HepG2 (cell line): ENCODE measurements around the gene B3GNT5. TPM values are rescaled to one million over a fixed set of nuclear protein-coding genes. Genes with fewer than 3 reads are reported as not detected.

Experiments
- ATF7 ChIP-seq, 2 experiments: fragments of 450-650 bp in 1 of 2; sonication (generic) in 1 of 2; formaldehyde crosslinking in 1 of 2; IDR thresholded peaks; 2 replicates each; pipeline versions ENCODE4 v1.4.0 to v1.6.1; 2016 to 2020; ENCODE audit warnings: antibody characterized with exemption in 1 of 2, mild to moderate bottlenecking in 1 of 2, missing genetic modification reagents in 1 of 2
- BRD4 ChIP-seq: sonication (generic); formaldehyde crosslinking; IDR thresholded peaks from 2 replicates; pipeline ENCODE4 v1.4.0; 2020; ENCODE audit warnings: missing genetic modification reagents
- CC2D1A ChIP-seq: sonication (generic); formaldehyde crosslinking; IDR thresholded peaks from 2 replicates; pipeline ENCODE4 v1.8.1; 2023; ENCODE audit warnings: mild to moderate bottlenecking, missing genetic modification reagents
- CREB1 ChIP-seq, 2 experiments: fragments of 450-650 bp in 1 of 2; IDR thresholded peaks; 2 replicates each; pipeline ENCODE4 v1.6.1; 2016 to 2017; ENCODE audit warnings: control low read depth in 1 of 2, mild to moderate bottlenecking in 1 of 2, missing compliant biosample characterization in 1 of 2, missing genetic modification characterization in 1 of 2
- FOXM1 ChIP-seq: sonication (generic); formaldehyde crosslinking; IDR thresholded peaks from 2 replicates; pipeline ENCODE4 v1.5.0; 2020; ENCODE audit warnings: missing genetic modification reagents
- GABPA ChIP-seq, 2 experiments: IDR thresholded peaks; 2 replicates each; pipeline ENCODE4 v1.6.1; 2011 to 2016; ENCODE audit warnings: low read depth in 2 of 2, low read length in 1 of 2, missing biosample characterization in 1 of 2, missing genetic modification characterization in 1 of 2
- GTF3A ChIP-seq: sonication (generic); formaldehyde crosslinking; conservative IDR thresholded peaks from 2 replicates; pipeline ENCODE4 v1.4.0; 2020; ENCODE audit warnings: mild to moderate bottlenecking, missing genetic modification reagents
- HNRNPK ChIP-seq: fragments of 200-400 bp; formaldehyde crosslinking; IDR thresholded peaks from 2 replicates; pipeline ENCODE4 v1.6.1; 2018; ENCODE audit warnings: low read length, low read depth, moderate library complexity, mild to moderate bottlenecking; ENCODE audit not compliant: poor library complexity, severe bottlenecking
- SPEN ChIP-seq: sonication (generic); formaldehyde crosslinking; IDR thresholded peaks from 2 replicates; pipeline ENCODE4 v1.5.1; 2020; ENCODE audit warnings: low read depth, mild to moderate bottlenecking, missing genetic modification reagents
- TMF1 ChIP-seq: sonication (generic); formaldehyde crosslinking; IDR thresholded peaks from 2 replicates; pipeline ENCODE4 v1.8.1; 2022; ENCODE audit warnings: low read depth, missing genetic modification reagents
- ZNF543 ChIP-seq: sonication (generic); formaldehyde crosslinking; IDR thresholded peaks from 2 replicates; pipeline ENCODE4 v1.4.0; 2020; ENCODE audit warnings: mild to moderate bottlenecking, missing genetic modification reagents
- ZNF660 ChIP-seq: sonication (generic); formaldehyde crosslinking; IDR thresholded peaks from 2 replicates; pipeline ENCODE4 v1.5.1; 2020; ENCODE audit warnings: mild to moderate bottlenecking, low read depth, missing genetic modification reagents, borderline replicate concordance
- ZNF7 ChIP-seq: IDR thresholded peaks from 2 replicates; pipeline ENCODE4 v1.6.1; 2016; ENCODE audit warnings: missing biosample characterization, missing genetic modification reagents
- polyA plus RNA-seq, 8 experiments: library from polyadenylated mRNA; depleted of rRNA in 3 of 8; stranded (reverse) in 7 of 8; unstranded in 1 of 8; fragments of >200 nt; fragmentation: Illumina TruSeq in 4 of 8; extraction: Trizol in 4 of 8; gene quantifications; 2 replicates each; pipeline versions ENCODE4 v1.2.1 to v1.2.3, GENCODE V29; 2011 to 2016; ENCODE audit warnings: low read depth in 4 of 8, missing spikeins in 1 of 8, mixed read lengths in 1 of 8; ENCODE audit not compliant: insufficient read depth in 1 of 8
- total RNA-seq, 5 experiments: library from RNA; depleted of rRNA; stranded (reverse); fragments of >200 nt; fragmentation: Illumina TruSeq; extraction: Trizol; gene quantifications; 2 replicates each; pipeline ENCODE4 v1.2.3, GENCODE V29; 2016; ENCODE audit warnings: low read depth in 1 of 5
- TF ChIP-seq, protein P1 (sequence below): sonication (generic); formaldehyde crosslinking; IDR thresholded peaks from 2 replicates; pipeline ENCODE4 v1.5.0; 2020; ENCODE audit warnings: missing genetic modification reagents
- TF ChIP-seq, protein P2 (sequence below): sonication (generic); formaldehyde crosslinking; IDR thresholded peaks from 2 replicates; pipeline ENCODE4 v1.8.0; 2022; ENCODE audit warnings: missing genetic modification reagents, mild to moderate bottlenecking, borderline replicate concordance
- TF ChIP-seq, protein P3 (sequence below): sonication (generic); formaldehyde crosslinking; IDR thresholded peaks from 2 replicates; pipeline ENCODE4 v1.4.0; 2020; ENCODE audit warnings: low read depth, mild to moderate bottlenecking, missing genetic modification reagents
- TF ChIP-seq, protein P4 (sequence below), 2 experiments: sonication (generic) in 1 of 2; formaldehyde crosslinking in 1 of 2; IDR thresholded peaks; 2 replicates each; pipeline versions ENCODE4 v1.5.1 to v1.6.1; 2011 to 2020; ENCODE audit warnings: borderline replicate concordance in 1 of 2, low read depth in 1 of 2, low read length in 1 of 2, mild to moderate bottlenecking in 1 of 2, missing genetic modification reagents in 1 of 2, moderate library complexity in 1 of 2
- TF ChIP-seq, protein P5 (sequence below): sonication (generic); formaldehyde crosslinking; IDR thresholded peaks from 2 replicates; pipeline ENCODE4 v1.4.0; 2020; ENCODE audit warnings: missing genetic modification reagents, borderline replicate concordance

B3GNT5 gene
- total and polyA plus RNA-seq, 2 of the 13 experiments (the other 11 are each of a cell fraction or from before 2014, with no cell fraction given), result not detected

DNA sequence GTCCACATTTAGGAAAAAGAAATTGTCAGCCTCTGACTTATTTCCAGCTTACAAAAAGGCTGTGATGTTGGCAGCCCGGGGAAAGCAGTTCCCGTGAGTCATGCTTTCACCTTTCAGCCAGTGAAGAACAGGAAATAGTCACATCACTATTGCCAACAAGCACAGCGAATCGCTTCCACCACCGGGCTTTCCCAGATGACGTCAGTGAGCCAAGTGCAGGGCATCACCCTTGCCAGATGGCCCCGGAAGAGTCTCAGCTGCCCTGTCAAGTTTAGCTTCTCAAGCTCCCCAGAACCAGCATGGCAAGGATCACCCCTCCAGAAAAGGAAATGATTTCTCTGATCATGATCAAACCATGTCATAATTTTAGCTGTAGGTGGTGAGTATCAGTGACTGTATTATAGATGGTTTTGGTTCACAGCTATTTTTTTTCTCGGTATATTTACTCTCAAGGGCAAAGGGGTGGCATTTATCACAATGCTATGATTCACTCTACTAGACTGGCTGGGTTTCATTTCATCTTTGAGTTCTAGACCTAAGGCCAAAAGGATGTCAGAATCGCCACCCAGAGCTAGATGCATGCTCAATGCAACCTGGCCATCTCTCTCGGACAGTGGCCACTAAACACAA lies 32.9 kb downstream of the B3GNT5 start (continued):
- TF ChIP-seq, protein P1, sequence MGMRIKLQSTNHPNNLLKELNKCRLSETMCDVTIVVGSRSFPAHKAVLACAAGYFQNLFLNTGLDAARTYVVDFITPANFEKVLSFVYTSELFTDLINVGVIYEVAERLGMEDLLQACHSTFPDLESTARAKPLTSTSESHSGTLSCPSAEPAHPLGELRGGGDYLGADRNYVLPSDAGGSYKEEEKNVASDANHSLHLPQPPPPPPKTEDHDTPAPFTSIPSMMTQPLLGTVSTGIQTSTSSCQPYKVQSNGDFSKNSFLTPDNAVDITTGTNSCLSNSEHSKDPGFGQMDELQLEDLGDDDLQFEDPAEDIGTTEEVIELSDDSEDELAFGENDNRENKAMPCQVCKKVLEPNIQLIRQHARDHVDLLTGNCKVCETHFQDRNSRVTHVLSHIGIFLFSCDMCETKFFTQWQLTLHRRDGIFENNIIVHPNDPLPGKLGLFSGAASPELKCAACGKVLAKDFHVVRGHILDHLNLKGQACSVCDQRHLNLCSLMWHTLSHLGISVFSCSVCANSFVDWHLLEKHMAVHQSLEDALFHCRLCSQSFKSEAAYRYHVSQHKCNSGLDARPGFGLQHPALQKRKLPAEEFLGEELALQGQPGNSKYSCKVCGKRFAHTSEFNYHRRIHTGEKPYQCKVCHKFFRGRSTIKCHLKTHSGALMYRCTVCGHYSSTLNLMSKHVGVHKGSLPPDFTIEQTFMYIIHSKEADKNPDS, result no peak
- TF ChIP-seq, protein P2, sequence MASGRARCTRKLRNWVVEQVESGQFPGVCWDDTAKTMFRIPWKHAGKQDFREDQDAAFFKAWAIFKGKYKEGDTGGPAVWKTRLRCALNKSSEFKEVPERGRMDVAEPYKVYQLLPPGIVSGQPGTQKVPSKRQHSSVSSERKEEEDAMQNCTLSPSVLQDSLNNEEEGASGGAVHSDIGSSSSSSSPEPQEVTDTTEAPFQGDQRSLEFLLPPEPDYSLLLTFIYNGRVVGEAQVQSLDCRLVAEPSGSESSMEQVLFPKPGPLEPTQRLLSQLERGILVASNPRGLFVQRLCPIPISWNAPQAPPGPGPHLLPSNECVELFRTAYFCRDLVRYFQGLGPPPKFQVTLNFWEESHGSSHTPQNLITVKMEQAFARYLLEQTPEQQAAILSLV (CRISPR knock-in tag), result no peak
- TF ChIP-seq ZNF7 (CRISPR knock-in tag), result no peak
- peak; percentile 90 for TF ChIP-seq CREB1 (IDR thresholded peaks at IDR 0.05)
- peak; percentile 48 for TF ChIP-seq CREB1 (CRISPR knock-in tag; IDR thresholded peaks at IDR 0.05)
- no peak for TF ChIP-seq SPEN (CRISPR knock-in tag)
- TF ChIP-seq ATF7 (IDR thresholded peaks at IDR 0.05), result peak; percentile 79
- TF ChIP-seq ATF7 (CRISPR knock-in tag; IDR thresholded peaks at IDR 0.05), result no peak
- TF ChIP-seq, protein P3, sequence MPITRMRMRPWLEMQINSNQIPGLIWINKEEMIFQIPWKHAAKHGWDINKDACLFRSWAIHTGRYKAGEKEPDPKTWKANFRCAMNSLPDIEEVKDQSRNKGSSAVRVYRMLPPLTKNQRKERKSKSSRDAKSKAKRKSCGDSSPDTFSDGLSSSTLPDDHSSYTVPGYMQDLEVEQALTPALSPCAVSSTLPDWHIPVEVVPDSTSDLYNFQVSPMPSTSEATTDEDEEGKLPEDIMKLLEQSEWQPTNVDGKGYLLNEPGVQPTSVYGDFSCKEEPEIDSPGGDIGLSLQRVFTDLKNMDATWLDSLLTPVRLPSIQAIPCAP (CRISPR knock-in tag), result no peak
- TF ChIP-seq TMF1 (CRISPR knock-in tag), result no peak
- no peak for TF ChIP-seq GTF3A (CRISPR knock-in tag)
- TF ChIP-seq ZNF543, result no peak
- no peak for TF ChIP-seq CC2D1A (CRISPR knock-in tag)
- TF ChIP-seq, protein P4, sequence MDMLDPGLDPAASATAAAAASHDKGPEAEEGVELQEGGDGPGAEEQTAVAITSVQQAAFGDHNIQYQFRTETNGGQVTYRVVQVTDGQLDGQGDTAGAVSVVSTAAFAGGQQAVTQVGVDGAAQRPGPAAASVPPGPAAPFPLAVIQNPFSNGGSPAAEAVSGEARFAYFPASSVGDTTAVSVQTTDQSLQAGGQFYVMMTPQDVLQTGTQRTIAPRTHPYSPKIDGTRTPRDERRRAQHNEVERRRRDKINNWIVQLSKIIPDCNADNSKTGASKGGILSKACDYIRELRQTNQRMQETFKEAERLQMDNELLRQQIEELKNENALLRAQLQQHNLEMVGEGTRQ (IDR thresholded peaks at IDR 0.05; ENCODE audit: low read depth, low read length), result no peak
- TF ChIP-seq, protein P4 (CRISPR knock-in tag; IDR thresholded peaks at IDR 0.05; ENCODE audit: borderline replicate concordance), result no peak
- TF ChIP-seq HNRNPK, result no peak
- TF ChIP-seq, protein P5, sequence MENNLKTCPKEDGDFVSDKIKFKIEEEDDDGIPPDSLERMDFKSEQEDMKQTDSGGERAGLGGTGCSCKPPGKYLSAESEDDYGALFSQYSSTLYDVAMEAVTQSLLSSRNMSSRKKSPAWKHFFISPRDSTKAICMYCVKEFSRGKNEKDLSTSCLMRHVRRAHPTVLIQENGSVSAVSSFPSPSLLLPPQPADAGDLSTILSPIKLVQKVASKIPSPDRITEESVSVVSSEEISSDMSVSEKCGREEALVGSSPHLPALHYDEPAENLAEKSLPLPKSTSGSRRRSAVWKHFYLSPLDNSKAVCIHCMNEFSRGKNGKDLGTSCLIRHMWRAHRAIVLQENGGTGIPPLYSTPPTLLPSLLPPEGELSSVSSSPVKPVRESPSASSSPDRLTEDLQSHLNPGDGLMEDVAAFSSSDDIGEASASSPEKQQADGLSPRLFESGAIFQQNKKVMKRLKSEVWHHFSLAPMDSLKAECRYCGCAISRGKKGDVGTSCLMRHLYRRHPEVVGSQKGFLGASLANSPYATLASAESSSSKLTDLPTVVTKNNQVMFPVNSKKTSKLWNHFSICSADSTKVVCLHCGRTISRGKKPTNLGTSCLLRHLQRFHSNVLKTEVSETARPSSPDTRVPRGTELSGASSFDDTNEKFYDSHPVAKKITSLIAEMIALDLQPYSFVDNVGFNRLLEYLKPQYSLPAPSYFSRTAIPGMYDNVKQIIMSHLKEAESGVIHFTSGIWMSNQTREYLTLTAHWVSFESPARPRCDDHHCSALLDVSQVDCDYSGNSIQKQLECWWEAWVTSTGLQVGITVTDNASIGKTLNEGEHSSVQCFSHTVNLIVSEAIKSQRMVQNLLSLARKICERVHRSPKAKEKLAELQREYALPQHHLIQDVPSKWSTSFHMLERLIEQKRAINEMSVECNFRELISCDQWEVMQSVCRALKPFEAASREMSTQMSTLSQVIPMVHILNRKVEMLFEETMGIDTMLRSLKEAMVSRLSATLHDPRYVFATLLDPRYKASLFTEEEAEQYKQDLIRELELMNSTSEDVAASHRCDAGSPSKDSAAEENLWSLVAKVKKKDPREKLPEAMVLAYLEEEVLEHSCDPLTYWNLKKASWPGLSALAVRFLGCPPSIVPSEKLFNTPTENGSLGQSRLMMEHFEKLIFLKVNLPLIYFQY (CRISPR knock-in tag), result no peak
- TF ChIP-seq ZNF660, result no peak
- TF ChIP-seq BRD4 (CRISPR knock-in tag), result no peak
- TF ChIP-seq GABPA (IDR thresholded peaks at IDR 0.05; ENCODE audit: low read depth, low read length), result no peak
- peak; percentile 49 for TF ChIP-seq GABPA (CRISPR knock-in tag; IDR thresholded peaks at IDR 0.05; ENCODE audit: low read depth)
- TF ChIP-seq FOXM1 (CRISPR knock-in tag), result no peak
